ENCODE results near the gene CACNA1C.

The CACNA1C gene

DNA sequence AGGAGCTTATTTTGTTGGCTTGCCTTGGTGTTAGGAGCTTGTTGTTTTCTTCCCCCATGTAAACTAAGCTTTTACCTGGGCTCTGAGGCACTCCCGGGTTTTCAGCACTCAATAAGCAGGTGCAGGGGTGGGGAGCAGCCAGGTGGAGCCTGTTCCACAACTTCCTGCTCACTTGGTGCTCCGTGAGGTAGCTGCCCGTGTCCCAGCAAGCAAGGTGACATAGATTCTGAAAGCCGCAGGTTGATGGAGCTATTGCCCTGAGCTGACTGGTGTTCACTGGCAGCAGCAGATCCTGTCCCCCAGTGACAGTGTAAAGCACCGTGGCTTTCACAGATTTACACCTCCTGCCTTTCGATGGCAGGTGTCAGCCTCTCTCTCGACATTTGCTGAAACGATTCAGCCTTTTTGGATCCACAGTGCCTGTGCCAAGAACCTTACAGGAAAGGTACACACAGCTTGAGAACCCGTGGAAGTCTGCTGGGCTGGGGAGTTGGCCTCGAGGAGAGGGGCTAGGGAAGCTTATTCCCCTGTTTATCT is 446.2 kb downstream of the CACNA1C start:
- DNase-seq = no peak

DNA sequence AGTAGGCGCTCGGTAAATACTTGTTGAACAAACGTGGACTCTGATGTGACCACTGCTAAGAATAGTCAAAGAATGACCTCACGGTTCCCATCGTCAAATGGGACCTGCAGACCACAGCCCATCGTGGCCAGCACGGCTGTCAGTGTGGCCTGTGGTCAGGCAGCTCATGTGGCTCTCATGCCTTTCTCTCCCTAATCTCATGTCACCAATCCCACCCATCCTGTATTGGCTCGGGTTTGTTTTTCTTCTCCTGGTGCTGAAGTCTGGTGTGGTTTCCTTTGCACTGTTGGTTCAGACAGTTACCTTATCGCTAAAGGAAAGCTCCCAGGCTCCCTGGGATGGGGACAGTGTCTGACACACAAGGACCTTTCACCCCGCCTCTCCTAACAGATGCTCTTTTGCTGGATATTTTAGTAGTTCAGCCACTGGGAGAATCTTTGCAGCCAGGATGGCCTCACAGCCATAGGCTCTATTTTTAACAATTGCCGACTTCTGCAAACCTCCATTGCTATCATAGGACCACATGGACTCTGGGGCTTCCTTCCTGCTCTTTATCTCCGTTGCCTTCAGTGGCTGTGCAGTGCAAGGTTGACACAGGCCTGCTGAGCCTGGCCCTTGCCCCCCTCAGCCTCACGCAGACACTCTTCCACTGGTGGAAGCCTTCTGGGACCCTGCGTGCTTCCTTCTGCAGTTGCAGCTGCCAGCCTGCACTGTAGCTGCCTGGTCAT is 448.8 kb downstream of the CACNA1C start:
- no peak for DNase-seq

DNA sequence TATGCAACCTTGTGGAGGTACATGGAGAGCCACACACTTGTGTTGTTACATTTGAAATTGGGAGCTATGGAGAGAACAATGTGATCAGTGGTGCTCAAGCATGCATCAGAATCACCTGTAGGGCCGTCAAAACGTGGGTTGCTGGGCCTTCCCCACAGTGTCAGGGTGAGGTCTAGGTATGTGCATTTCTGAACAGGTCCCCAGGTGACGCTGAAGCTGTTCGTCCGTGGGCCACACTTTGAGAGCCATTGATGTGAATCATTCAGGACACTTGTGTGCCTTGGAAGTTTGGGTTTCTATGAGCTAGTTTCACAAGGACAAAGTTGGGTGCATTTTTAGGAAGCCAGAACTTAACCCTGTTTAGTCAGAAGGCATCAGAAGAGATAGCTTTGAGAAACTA is 450.2 kb downstream of the CACNA1C start:
- no peak for DNase-seq

DNA sequence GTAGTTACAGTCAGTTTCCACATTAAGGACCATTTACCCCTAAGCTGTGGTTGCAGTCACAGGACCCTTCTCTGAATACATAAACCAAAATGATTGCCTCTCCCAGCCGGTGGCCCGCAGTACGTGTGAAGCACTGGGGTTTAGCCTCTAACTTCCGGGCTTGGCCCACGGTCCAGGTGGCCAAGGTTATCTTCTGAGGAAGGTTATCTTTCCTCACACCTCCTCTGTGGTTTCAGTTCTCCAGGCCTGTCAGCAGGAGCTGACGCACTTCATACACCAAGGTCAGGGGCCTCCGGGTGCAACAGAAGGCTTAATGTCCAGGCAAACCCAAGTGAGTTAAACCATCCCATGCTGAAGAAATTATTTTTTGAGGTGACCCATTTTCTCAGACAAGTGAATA is 451.0 kb downstream of the CACNA1C start:
- no peak for DNase-seq

DNA sequence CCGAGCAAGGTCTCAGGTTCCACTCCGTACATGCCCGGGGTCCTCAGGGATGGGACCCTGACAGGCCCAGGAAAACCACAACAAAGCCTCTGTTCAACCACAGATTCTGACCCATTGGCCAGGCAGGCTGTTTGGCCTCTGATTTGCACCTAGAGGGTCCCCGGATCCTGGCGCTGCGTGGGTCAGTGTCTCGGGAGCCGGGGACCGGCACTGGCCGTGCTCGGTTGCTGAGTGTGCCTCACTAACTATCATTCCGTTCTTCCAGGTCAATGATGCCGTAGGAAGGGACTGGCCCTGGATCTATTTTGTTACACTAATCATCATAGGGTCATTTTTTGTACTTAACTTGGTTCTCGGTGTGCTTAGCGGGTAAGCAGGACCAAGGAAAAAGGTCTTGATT is 451.8 kb downstream of the CACNA1C start:
- no peak for DNase-seq

DNA sequence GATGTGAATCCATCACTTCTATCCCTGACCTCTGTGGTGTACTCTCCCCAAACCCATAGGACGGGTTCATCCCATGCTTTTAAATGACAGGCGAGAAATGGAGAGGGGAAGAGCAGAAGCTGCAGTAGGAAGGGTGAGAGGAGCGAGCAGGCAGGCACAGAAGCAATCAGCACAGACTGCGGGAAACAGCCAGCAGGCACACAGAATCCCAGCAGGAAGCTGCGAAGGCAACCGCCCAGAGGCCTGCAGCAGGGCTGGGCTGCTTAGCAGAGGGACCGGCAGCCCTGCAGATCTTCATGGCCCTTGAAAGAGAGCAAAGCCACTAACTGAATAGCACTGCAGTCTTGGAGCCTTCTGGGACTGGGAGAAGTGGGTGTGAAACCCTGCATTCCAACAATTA is 455.0 kb downstream of the CACNA1C start:
- DNase-seq = no peak

DNA sequence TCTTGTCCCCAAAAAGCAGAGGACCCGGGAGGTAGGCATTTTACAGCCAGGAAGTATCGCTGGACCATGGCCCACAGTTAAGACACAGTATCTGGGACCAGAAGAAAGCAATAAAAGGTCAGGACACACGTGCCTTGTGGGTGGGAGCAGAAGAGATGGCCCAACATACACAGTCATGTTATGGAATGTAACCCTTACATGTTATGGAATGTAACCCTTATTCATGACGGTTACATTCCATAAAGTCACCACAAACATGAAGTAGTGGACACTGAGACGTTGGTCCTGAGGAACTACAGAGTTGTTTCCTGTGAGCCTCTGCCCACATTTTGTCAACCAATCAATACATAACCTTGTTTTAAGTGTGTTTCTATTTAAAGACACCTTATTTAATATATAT is 456.4 kb downstream of the CACNA1C start:
- no peak for DNase-seq

DNA sequence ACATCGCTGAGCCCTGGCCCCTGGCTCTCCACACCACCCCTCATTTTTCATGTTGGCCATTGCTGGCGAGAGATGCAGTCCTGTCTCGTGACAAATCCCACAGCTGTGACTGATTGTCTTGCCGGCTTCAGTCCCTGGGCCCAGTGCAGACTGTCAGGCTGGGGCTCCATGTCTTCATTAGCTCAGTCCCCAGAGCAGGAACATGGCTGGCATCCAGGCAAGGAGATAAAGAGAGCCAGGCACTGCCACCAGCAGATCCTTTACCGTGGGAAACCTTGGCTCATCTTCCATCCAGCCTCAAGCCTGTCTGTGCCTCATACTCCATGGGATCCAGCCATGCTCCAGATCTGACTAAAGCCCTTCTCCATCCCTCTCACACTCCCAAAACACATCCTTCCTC is 457.3 kb downstream of the CACNA1C start:
- DNase-seq = no peak

DNA sequence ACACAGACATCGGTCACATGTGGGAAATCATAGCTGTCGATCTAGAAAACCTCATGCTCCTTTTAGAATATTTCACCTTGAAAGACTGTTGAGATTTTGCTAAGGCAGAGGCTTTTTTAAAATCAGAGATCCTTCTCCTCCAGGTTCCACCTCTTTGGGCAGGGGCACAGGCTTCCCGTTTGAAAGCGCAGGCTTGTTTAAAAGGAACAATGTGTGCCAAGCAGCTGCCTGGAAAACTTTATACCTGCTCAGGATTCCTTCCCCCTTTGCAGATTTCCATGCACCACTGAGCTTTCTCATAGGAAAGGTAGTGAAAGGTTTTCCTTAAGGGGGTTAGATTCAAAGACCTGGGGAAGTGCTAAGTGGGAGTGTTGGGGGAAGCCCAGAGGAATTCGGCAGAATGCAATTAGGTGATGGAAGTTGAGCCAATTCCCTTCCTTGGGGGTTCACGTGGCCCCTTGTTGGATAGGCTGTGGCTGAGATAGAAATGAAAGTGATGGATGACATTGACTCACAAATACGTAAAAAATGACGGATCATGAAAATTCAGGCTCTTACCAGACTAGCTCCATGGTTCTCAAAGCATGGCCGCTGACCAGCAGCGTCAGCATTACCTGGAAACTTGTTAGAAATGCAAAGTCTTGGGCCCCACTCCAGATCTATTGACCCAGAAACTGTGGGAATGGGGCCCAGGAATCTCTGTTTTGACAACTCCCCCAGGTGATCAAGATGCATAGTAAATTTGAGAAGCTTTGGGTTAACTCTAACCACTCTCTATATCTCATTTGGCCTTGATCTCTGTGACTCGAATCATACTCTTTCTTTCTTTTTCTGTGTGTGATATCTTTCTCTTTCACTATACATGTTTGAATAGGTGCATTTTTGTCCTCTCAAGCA is 460.6 kb downstream of the CACNA1C start:
- no peak for DNase-seq

DNA sequence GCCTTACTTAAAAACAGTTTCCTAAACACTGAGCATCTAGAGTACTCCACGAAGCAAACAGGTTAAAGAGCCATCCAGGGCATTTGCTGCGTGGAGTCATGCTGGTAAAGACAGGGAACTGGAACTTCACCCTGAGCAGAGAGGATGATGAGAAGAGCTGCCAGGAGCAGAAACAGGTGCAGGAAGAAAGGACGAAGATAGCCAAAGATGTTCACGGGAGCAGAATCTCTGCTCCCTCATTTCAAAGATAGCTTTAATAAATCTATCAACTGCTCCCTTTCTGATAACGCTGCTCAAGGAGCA is 461.2 kb downstream of the CACNA1C start:
- DNase-seq = no peak

DNA sequence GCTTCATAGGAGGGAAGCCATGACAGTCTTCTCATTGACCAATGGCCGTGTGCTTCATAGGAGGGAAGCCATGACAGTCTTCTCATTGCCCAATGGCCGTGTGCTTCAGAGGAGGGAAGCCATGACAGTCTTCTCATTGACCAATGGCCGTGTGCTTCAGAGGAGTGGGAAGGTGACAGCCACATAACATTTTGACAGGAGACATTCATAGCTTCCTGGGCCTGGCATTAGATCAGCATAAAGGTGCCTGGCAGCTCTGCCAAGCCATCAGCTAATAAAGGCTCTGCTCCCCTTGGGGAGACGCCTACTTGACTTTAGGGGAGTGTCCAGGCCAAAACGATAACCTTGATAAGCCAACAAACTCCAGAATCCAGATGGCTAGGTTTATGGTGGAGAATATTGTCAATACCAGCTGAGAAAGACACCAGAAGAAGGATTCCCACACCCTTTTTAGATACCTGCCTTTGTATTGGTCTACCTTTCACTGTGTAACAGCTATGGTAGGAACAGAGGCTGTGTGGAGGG is 468.0 kb downstream of the CACNA1C start:
- no peak for DNase-seq

DNA sequence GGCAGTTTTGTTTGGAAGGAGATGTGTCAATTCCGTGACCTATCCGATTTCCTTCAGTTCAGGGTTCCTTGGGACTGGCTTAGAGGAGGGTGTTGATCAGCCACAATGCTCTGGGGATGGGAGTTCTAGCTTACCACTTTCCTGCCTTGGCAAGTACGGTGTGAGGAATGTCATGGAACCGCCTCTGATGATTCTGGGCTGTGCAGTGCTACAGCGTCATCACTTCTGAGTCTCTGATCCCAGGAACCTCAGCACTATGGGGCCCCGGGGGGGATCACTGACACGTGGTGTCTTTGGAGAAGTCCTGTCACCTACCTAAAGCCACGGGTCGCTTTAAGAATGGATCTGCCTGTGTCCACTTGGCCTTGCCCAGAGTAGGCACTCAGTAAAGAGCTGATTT is 470.5 kb downstream of the CACNA1C start:
- no peak for DNase-seq

DNA sequence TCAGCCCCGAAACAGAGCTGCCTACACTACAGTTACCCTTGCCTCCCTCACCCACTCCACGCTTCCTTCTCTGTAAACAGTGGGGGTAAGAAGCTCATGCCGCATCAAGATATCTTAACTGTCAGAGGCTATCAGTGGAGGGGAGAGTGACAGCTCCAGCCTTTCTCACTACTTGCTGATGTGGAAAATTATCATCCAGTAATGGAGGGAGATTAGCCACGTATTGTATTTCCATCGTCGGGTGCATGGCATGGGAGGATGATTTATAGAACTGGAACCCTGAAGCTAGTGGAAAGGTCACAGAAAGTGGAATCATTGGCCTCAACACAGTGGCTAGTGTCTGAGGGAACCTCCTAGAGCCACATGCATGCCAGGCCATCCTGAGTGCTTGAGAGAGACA is 471.1 kb downstream of the CACNA1C start:
- no peak for DNase-seq

DNA sequence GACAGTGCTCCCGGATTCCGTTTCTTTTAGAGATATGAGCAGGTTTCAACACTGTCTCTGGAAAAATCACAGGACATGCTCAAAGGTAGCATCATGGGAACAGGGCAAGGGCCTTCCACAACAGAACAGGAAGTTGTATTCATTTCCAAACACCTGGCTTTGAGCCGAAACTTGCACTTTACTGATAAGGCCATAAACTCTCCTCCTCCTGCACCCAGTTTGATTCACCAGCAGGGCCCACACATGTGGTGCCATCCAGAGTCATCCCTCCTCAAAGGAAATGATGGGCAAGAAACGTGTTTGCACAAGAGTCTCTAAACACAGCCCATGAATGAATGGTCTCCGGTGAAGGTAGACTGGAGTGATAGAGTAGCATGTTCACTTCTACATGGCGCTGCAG is 473.6 kb downstream of the CACNA1C start:
- no peak for DNase-seq

DNA sequence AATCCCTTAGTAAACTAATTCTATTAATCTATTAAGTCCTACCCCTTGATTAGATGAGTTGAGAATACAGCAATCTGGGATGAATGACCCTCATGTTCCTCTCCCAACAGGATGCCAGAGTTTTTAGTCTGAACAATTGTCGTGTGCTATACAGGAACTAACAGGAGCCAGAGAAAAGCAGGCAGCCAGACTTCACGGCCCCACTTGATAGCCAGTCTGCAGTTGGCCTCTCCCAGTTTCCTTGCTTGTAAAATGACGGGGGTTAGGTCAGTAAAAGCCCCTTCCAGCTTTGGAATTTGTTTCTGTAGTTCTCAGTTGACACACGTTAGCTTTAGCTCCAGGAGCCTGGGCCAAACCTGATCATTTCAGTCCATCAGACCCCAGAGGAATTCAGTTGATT is 475.2 kb downstream of the CACNA1C start:
- DNase-seq = no peak

DNA sequence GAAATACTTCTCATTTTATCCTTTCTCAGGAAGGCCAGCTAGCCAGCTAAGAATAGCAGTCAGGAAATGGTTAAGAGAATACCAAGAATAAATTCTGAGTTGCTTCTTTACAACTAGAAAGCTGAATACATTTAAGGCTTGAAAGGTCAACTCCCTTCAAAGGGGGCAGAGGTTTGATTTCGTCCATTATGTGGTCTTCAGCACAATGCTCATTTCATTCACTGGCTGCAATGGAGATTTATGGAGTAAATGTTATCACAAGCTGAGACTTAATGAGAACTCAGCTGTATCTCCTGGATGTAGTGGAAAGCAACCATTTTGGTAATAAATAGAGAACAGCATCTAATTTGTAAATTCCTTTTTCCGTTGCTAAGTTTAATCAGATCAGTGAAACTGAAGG is 477.0 kb downstream of the CACNA1C start:
- no peak for DNase-seq

DNA sequence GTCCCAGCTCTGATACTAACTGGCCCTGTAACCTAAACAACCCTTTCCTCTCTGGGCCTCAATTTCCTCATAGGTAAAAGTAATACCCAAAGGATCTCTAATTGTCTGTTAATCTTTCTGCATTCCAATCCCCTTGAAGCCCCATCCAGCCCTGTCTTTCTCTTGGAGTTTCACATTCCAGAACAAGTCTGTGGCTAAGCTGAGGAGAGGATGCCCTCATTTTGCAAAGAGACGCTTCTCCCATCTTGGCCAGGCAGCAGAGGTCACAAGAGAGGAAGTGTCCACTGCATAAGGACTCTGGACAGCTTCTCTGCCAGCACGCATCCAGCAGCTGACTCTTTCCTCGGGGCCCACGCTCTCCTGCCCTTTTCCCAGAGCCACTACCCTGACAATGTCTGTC is 478.6 kb downstream of the CACNA1C start:
- no peak for DNase-seq

DNA sequence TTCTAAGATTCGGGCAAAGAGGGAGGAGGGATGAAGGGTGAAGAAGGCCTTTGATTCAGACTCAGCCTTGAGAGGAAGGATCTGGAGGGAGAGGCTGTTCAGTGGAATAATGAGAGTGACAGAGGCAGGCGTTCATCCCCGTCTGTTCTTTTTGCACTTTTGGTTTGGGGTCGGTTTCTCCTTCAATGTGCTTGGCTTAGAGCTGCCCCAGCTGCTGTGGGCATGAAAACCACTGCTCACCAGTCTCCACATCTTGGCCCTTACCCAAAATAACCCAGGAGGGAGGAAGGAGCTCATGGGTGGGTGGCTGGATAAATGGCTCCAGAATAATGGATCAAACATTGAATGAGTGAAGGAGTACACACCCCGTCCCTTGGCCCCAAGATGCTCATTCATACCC is 480.2 kb downstream of the CACNA1C start:
- no peak for DNase-seq

DNA sequence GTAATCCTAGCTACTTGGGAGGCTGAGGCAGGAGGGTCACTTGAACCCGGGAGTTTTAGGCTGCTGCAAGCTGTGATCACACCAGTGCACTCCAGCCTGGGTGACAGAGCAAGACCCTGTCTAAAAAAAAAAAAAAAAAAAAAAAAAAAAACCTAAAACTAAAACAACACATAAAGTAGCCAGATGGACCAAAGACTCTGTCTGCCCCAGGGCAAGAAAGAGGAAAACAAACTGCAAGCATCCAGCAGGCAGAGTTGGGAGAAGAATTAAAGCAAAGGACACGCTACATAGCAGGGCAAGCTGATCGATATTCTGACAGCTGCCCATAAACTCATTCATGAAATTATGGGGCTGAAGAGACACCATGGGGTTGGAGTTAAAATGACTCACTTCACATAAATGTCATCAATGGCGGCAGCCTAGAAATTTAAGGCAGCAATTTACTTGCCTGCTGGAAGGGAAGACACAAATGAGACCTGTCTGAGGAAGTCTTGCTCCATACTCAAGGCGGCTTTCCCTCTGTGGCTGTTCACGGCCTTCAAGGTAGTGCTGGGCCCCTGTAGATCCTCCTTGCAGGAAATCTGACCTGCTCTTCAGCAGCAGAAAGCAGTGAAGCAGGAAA is 482.9 kb downstream of the CACNA1C start:
- no peak for DNase-seq

DNA sequence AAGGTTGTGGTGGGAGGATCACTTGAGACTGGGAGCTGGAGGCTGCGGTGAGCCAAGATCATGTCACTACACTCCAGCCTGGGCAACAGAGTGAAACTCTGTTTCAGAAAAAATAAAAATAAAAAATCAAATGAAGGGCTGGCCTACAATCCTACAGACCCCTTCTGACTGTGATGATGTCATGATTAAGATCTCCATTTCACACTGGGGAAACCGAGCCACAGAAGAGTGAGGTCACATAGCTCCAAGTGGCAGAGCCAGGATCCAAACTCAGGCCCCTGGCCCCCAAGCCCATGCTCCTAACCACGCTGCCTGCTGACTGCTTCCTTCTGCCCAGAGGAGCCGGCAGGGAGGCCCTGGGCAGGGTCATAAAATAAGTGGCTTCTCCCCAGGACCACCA is 483.9 kb downstream of the CACNA1C start:
- no peak for DNase-seq

DNA sequence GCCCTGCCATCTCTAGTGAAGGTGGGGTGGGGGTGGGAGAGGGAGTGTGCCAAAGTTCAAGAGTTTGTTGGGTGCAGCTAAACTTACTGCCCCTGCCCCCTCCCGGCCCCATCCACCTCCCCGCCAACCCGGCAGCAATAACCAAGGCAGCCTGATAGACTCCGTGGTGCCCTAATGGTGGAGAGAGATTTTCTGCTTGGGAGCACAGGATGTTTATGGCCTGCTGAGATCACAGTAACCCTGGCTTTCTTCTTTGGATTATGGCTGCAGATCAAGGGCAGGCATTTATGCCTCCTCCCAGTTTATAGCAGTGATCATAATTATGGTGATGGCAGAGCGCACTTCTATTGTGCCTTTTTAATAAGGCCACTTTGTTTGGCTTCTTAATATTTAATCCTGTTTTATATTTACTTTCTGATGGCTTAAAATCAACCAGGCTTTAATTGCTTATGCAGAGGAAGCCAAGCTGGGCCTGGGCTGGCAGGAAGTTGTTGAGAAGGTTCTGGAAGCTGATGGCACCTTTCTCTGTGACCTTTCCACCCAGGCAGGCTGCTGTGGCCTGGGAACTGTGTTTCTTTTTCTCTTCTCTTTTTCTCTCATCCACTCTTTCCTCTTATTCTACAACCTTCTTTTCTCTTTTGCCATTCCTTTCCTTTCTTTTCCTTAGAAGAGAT is 485.2 kb downstream of the CACNA1C start:
- DNase-seq = no peak

DNA sequence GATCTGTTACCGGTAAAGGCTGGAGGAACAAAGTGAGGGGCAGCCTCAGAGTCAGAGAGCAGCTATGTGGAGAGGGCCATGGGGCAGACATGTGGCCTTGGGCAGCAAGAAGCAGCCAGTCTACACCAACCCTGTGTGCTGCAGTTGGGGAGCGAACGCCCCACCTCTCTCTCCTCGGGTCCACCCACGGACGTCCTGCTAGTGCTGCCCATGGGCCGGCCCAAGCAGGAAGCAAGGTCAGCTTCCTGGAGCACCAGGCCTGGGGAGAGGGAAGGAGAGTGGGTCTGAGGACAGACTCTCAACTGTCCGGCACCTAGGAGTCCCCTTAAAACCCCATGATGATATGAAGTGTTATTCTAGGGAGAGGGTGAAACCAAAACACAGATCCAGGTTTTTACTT is 487.2 kb downstream of the CACNA1C start:
- no peak for DNase-seq

DNA sequence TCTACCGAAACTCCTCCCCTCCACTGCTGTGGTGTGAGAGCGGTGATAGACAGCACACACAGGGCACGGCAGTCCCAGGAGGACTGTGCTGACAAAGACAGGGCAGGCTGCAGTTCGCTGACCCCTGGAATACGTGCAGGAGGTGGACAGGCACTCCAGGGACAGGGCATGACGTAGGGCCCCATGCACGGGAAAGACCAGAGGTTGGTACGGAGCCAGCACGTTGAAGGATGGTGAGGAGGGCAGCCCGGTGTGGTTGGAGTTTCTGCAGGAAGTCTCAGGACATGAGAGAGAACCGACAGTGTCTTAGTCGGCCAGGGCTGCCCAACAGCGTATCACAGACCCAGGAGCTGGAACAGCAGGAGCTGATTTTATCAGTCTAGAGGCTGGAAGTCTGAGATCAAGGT is 487.8 kb downstream of the CACNA1C start:
- no peak for DNase-seq
